Activated T-helper 2 cell treated with anti-CD3 and anti-CD28 coated beads, Interferon-gamma antibody, Interleukin-2, Interleukin-4, amounts not matched to agents 10 μg/mL and 5 μg/mL and 100 μg/mL, durations not matched to agents 14 hours and 24 hours and 36 hours (primary cell): ENCODE results near the gene CCZ1B. TPM values are rescaled to one million over a fixed set of nuclear protein-coding genes. Genes with fewer than 3 reads are reported as not detected.
"Not testable (repeated sequence)": the region's sequence is repeated elsewhere in the genome, so short reads cannot be mapped to it uniquely, and the experiment has no call there.

Experiments
- DNase-seq: peaks from one replicate; pipeline ENCODE4 v3.0.0; 2021; ENCODE audit warnings: low spot score
- H3K27ac Mint-ChIP-seq: one replicate; pipeline ENCODE4 v1.8.0; 2021; ENCODE audit warnings: mixed read lengths
- H3K27me3 Mint-ChIP-seq: one replicate; pipeline ENCODE4 v1.8.0; 2021; ENCODE audit warnings: low read depth, mixed read lengths
- H3K36me3 Mint-ChIP-seq: one replicate; pipeline ENCODE4 v1.8.0; 2021; ENCODE audit warnings: low read depth, mixed read lengths
- H3K4me1 Mint-ChIP-seq: one replicate; pipeline ENCODE4 v1.8.0; 2021; ENCODE audit warnings: low read depth, mixed read lengths
- H3K4me3 Mint-ChIP-seq: one replicate; pipeline ENCODE4 v1.8.0; 2021; ENCODE audit warnings: low read depth, mild to moderate bottlenecking, moderate library complexity, mixed read lengths
- H3K9me3 Mint-ChIP-seq: one replicate; pipeline ENCODE4 v1.8.0; 2021; ENCODE audit warnings: mixed read lengths
- intact Hi-C: fragments of 100-400 bp; cut with micrococcal nuclease; formaldehyde crosslinking; loops from one replicate; pipeline ENCODE4 v1.15.1; 2023
- total RNA-seq: library from RNA; stranded (reverse); gene quantifications from 2 replicates; pipeline ENCODE4 v1.2.3, GENCODE V29; 2022

Gene CCZ1B
- total RNA-seq, 1 donor from 2014 or later = 83.1 TPM

DNA sequence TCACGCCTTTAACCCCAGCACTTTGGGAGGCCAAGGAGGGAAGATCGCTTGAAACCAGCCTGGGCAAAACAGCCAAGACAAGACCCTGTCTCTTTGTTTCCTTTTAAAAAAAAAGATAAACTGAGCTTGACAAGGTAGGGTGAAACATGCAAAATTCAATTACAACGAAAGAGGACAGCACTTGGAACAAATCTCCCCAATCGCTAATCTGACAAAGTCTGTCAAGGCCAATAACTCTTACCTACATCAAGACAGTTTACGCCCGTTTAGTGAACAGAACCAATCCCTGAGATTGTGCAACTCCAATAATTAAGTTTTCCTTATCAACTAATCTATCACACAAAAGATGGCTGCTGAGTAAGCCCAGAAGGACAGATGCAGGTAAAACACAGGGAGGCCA, 4.5 kb downstream of the CCZ1B start:
- H3K4me1 Mint-ChIP-seq, DNase-seq, H3K27me3 Mint-ChIP-seq, H3K9me3 Mint-ChIP-seq, H3K4me3 Mint-ChIP-seq, H3K27ac Mint-ChIP-seq, intact Hi-C loops: not testable (repeated sequence)
- H3K36me3 Mint-ChIP-seq = peaks cover 30% of the 10 kb centered on the region

DNA sequence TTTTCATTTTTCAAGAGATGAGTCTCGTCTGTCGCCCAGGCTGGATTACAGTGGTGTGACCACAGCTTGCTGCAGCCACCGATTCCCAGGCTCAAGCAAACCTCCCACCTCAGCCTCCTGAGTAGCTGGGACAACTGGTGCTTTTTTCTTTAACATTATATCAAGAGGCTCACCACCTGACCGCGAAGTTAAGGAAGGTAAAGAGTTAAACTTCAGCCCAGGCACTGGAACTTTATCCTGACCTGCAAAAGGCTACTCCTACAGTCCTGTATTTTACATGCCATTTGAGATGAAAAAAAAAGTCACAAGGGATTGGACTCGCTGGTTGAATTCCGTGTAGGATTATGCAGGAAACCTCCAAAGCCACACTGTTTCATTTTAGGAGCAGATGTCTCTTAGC, 10.6 kb downstream of the CCZ1B start:
- intact Hi-C loops, DNase-seq, H3K4me3 Mint-ChIP-seq, H3K27me3 Mint-ChIP-seq, H3K27ac Mint-ChIP-seq, H3K9me3 Mint-ChIP-seq, H3K4me1 Mint-ChIP-seq: not testable (repeated sequence)
- peaks cover 31% of the 10 kb centered on the region for H3K36me3 Mint-ChIP-seq

DNA sequence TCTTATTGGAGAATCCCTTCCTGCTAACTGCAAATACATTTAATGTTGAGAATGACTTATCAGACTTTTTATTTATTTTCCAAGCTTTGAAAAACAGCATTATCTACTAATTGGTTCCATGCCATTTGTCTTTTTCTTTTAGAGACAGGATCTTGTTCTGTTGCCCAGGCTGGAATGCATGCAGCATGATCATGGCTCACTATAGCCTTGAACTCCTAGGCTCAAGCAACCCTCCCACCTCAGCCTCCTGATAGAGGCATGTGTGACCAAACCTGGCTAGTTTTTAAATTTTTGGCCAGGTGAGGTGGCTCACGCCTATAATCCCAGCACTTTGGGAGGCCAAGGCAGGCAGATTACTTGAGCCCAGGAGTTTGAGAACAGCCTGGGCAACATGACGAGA, 13.1 kb downstream of the CCZ1B start:
- H3K27me3 Mint-ChIP-seq, H3K9me3 Mint-ChIP-seq, DNase-seq, H3K27ac Mint-ChIP-seq, intact Hi-C loops, H3K4me1 Mint-ChIP-seq, H3K4me3 Mint-ChIP-seq: not testable (repeated sequence)
- H3K36me3 Mint-ChIP-seq = peaks cover 26% of the 10 kb centered on the region

DNA sequence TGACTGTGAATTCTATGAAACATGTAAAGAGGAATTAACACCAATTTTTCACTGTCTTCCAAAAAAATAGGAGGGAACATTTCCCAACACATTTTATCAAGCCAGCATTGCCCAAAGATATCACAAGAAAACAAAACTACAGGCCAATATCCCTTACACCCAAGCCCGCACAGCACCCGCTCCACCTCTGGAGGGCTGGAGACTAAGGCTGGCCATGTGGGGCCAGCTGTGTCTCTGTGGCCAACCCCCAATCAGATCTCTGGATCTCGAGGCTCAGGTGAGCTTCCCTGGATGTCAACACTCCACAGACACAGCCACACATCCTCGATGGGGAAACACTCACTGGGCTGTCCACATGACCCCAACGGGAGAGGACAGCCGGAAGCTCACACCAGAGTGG, 18.1 kb downstream of the CCZ1B start:
- H3K27me3 Mint-ChIP-seq, H3K9me3 Mint-ChIP-seq, H3K36me3 Mint-ChIP-seq, H3K27ac Mint-ChIP-seq, H3K4me3 Mint-ChIP-seq, H3K4me1 Mint-ChIP-seq, intact Hi-C loops, DNase-seq: not testable (repeated sequence)

DNA sequence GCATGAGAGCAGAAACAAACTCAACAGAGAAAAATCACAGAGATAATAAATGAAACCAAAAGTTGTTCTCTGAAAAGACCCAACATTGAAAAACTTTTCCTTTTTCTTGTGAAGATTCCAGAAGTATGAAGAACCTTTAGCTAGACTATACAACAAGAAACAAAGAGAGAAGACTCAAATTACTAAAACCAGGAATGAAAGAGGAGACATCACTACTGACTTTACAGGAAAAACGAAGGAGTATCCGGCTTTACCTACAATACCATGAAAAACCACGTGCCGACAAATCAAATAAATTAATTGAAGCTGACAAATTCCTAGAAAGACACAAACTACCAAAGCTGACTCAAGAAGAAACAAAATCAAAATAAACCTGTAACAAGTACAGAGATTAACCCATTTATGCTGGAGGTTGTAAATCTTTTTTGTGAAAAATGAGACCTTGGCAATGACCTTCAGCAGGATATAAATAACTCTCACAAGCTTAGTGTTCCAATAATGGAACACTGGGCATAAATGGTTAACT, 18.6 kb downstream of the CCZ1B start:
- DNase-seq, H3K9me3 Mint-ChIP-seq, H3K4me3 Mint-ChIP-seq, H3K27me3 Mint-ChIP-seq, intact Hi-C loops, H3K36me3 Mint-ChIP-seq, H3K4me1 Mint-ChIP-seq, H3K27ac Mint-ChIP-seq: not testable (repeated sequence)

DNA sequence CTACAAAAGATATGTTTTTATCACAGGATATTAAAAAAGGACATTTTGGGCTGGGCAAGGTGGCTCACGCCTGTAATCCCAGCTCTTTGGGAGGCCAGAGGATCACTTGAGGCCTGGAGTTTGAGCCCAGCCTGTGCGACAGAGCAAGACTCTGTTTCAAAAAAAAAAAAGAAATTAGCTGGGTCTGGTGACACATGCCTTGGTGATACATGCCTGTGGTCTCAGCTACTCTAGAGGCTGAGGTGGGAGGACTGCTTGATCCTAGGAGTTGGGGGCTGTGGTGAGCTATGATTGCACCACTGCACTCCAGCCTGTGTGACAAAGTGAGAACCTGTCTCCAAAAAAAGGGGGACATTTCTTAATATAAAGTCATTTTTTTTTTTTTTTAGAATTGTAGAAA, 25.7 kb downstream of the CCZ1B start:
- H3K4me1 Mint-ChIP-seq, intact Hi-C loops, H3K36me3 Mint-ChIP-seq, H3K4me3 Mint-ChIP-seq, DNase-seq, H3K27ac Mint-ChIP-seq, H3K27me3 Mint-ChIP-seq, H3K9me3 Mint-ChIP-seq: not testable (repeated sequence)

DNA sequence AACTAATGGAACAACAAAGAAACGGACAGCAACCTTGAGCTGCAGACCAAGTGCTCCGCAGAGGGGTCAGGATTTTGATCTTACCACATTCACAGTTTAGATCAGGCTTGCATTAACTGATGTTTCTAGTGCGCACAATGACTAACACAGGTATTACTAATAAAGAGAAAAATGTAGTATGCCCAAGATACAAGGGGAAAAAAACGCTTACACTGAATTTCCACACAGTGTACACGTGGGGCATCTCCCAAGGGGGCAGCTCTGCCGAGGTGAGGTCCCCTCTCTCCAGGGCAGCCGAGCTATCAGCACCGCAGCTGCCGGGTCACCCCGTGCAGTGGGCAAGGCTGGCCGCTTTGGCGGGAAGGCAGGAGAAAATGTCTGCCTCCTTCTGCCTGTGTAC, 26.2 kb downstream of the CCZ1B start:
- intact Hi-C loops, H3K9me3 Mint-ChIP-seq, H3K27ac Mint-ChIP-seq, H3K4me3 Mint-ChIP-seq, H3K27me3 Mint-ChIP-seq, H3K4me1 Mint-ChIP-seq, DNase-seq, H3K36me3 Mint-ChIP-seq: not testable (repeated sequence)

DNA sequence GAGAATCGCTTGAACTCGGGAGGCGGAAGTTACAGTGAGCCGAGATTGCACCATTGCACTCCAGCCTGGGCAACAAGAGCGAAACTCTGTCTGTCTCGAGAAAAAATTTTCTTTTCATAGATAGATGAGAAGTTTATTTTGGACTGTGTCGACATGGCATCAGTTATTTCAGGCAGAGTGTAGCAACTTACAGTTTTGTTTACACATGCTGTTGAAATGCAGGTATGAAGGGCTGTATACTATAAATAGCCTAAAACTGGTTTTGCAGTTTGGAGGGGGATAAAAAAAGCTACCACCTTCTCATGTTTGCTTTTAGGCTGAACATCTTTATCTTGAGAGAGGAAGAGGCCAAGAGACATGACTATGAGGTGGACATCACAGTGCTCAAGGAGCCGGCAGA, 28.0 kb downstream of the CCZ1B start:
- H3K27me3 Mint-ChIP-seq, H3K9me3 Mint-ChIP-seq, DNase-seq, H3K4me3 Mint-ChIP-seq, H3K4me1 Mint-ChIP-seq, H3K27ac Mint-ChIP-seq, H3K36me3 Mint-ChIP-seq, intact Hi-C loops: not testable (repeated sequence)

DNA sequence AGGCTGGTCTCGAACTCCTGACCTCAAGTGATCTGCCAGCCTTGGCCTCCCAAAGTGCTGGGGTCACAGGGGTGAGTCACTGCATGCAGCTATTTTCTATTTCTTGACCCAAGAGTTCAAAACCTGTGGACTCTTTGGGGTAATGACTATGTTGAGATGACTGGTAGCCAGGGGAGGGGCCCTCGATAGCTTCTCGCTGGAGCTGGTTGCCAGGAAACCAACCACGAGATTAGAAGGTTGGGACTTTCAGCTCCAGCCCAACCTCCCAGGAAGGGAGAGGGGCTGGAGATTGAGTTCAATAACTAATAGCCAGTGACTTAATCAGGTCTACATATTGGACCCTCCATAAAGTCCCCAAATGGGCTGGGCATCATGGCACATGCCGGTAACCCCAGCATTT, 28.9 kb downstream of the CCZ1B start:
- H3K4me3 Mint-ChIP-seq = not testable (repeated sequence)

DNA sequence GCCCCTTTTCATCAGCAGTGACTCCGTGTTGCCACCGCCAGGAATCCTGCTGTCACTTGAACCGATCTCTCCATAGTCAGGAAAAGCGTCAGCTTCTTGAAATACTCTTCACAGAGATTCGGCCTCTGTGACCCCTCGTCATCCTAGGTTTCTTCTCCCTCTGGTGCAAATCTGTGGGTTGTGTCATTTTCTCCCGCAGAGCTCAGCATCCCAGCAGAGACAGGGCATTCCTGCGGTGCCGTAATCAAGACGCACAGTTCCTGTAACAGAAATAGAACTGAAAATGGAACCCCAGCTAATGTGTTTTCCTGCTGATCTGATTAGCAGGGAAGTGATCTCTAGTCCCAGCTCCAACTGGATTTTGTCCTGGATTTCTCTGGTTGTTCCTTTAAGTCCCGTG, 31.8 kb downstream of the CCZ1B start:
- H3K9me3 Mint-ChIP-seq, H3K27me3 Mint-ChIP-seq, H3K4me1 Mint-ChIP-seq, DNase-seq, H3K36me3 Mint-ChIP-seq, H3K27ac Mint-ChIP-seq, intact Hi-C loops, H3K4me3 Mint-ChIP-seq: not testable (repeated sequence)

More for the DNA sequence above, 28.9 kb downstream of the CCZ1B start:
- H3K27ac Mint-ChIP-seq, H3K27me3 Mint-ChIP-seq, intact Hi-C loops, H3K36me3 Mint-ChIP-seq, DNase-seq, H3K4me1 Mint-ChIP-seq, H3K9me3 Mint-ChIP-seq: not testable (repeated sequence)

DNA sequence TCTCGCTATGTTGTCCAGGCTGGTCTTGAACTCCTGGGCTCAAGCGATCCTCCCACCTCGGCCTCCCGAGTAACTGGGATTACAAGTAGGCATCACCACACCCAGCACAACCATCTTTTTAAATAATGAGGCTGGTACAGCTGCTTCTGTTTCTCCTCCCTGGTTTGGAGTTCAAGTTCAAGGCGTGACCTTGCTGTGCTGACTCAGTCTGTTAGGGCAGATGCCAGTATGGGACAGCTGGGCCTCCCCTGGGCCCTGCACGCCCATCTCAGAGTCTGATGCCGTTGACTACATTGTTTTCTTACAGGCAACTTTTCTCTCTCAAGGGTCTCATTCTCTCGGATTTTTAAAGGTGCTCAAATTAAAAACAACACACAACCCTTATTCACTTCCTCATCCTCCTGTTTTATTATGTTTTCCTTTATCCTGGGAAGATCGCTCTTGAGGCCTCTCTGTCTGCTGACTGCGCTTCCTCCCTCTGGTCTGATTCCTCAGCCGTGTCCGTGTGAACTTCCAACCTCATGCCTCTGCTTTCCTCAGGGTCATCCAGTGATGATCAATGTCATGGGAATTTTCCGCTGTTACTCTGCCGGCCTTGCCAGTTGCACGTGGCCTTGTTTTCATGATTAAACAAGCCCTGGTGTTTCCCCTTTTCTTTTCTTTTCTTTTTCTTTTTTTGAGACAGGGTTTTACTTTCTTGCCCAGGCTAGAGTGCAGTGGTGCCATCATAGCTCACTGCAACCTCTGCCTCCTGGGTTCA, 33.8 kb downstream of the CCZ1B start:
- H3K27me3 Mint-ChIP-seq, H3K4me1 Mint-ChIP-seq, H3K9me3 Mint-ChIP-seq, H3K36me3 Mint-ChIP-seq, intact Hi-C loops, H3K27ac Mint-ChIP-seq, H3K4me3 Mint-ChIP-seq, DNase-seq: not testable (repeated sequence)

DNA sequence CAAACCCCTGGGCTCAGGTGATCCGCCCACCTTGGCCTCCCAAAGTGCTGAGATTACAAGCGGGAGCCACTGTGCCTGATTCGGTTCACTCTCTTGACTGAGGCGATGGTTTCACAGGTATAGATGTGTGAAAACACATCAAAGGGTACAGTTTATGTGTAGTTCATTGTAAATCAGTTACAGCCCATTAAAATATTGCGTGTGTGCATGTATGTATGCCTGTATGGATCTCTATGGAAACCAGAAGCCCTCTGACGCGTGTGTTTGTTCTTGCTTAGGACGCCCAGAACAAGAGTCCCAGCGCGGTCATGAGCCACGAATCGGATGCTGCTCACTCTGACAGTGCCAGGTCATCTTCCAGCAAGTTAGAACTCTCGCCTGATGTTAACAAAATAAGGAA, 36.7 kb downstream of the CCZ1B start:
- H3K36me3 Mint-ChIP-seq, H3K9me3 Mint-ChIP-seq, H3K27me3 Mint-ChIP-seq, intact Hi-C loops, DNase-seq, H3K4me3 Mint-ChIP-seq, H3K27ac Mint-ChIP-seq, H3K4me1 Mint-ChIP-seq: not testable (repeated sequence)

DNA sequence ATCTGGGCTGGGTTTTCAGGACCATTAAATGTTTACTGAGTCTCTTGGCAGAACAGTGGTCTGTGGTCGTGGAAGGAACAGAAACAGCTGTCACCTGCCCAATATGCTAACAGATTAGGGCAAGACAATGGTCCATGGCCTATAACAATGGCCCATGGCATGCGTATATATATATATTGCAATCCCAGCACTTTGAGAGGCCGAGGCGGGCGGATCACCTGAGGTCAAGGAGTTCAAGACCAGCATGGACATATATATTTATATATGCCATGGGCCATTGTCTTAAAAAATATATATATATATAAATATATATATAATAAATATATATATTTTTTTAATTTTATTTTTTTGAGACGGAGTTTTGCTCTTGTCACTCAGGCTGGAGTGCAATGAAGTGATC, 44.5 kb downstream of the CCZ1B start:
- H3K27ac Mint-ChIP-seq, H3K4me3 Mint-ChIP-seq, H3K4me1 Mint-ChIP-seq, DNase-seq, H3K27me3 Mint-ChIP-seq, intact Hi-C loops, H3K36me3 Mint-ChIP-seq, H3K9me3 Mint-ChIP-seq: not testable (repeated sequence)

DNA sequence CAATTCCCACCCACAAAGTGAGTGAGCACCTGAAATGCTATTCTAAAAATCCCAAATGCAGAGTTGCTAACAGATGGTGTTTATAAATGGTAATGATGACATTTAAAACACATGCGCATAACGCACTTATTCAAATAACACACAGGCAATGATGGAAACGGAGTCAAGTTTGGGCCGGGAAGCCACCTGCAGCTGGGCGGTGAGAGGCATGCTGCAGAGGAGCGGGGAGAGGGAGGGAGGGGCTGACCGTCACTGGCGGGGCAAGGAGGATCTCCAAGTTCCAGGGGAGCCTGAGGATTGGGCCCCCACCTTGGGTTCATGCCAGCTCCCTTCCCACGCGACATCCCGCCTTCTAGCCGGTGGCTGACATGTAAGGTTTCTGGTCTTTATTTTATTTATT, 64.9 kb downstream of the CCZ1B start:
- H3K27ac Mint-ChIP-seq, H3K4me1 Mint-ChIP-seq, H3K36me3 Mint-ChIP-seq, DNase-seq, H3K9me3 Mint-ChIP-seq, H3K27me3 Mint-ChIP-seq, H3K4me3 Mint-ChIP-seq, intact Hi-C loops: not testable (repeated sequence)
